ENCODE measurements around the gene IZUMO4.
"Not testable (repeated sequence)": the region's sequence is repeated elsewhere in the genome, so short reads cannot be mapped to it uniquely, and the experiment has no call there.

The IZUMO4 gene

GRCh38 chr19:2110822-2111221 is 14.1 kb downstream of the IZUMO4 start:
- DNase-seq = no peak

GRCh38 chr19:2111425-2111824 is 14.7 kb downstream of the IZUMO4 start:
- no peak for DNase-seq

- no peak for DNase-seq
Observed at GRCh38 chr19:2111886-2112285, 15.2 kb downstream of the IZUMO4 start.

GRCh38 chr19:2112516-2113320 is 16.0 kb downstream of the IZUMO4 start:
- DNase-seq = no peak

GRCh38 chr19:2113439-2114211 is 16.9 kb downstream of the IZUMO4 start:
- no peak for DNase-seq

- no peak for DNase-seq
Observed at GRCh38 chr19:2114218-2114617, 17.5 kb downstream of the IZUMO4 start.

- no peak for DNase-seq
Observed at GRCh38 chr19:2114821-2115220, 18.1 kb downstream of the IZUMO4 start.

GRCh38 chr19:2115324-2115723 is 18.6 kb downstream of the IZUMO4 start:
- no peak for DNase-seq

GRCh38 chr19:2115911-2116426 is 19.3 kb downstream of the IZUMO4 start:
- no peak for DNase-seq

- DNase-seq = no peak
Observed at GRCh38 chr19:2116507-2116906, 19.8 kb downstream of the IZUMO4 start.

GRCh38 chr19:2117215-2117960 is 20.7 kb downstream of the IZUMO4 start:
- no peak for DNase-seq

- no peak for DNase-seq
Observed at GRCh38 chr19:2118438-2118837, 21.7 kb downstream of the IZUMO4 start.

GRCh38 chr19:2119921-2120785 is 23.4 kb downstream of the IZUMO4 start:
- no peak for DNase-seq

GRCh38 chr19:2120821-2121220 is 24.1 kb downstream of the IZUMO4 start:
- DNase-seq = no peak

- DNase-seq = no peak
Observed at GRCh38 chr19:2121416-2122051, 24.8 kb downstream of the IZUMO4 start.

GRCh38 chr19:2122251-2122650 is 25.5 kb downstream of the IZUMO4 start:
- no peak for DNase-seq

- no peak for DNase-seq
Observed at GRCh38 chr19:2122982-2123381, 26.3 kb downstream of the IZUMO4 start.

- no peak for DNase-seq
Observed at GRCh38 chr19:2123682-2124387, 27.1 kb downstream of the IZUMO4 start.

- DNase-seq = no peak
Observed at GRCh38 chr19:2126879-2127518, 30.3 kb downstream of the IZUMO4 start.

- DNase-seq = no peak
Observed at GRCh38 chr19:2127758-2128157, 31.0 kb downstream of the IZUMO4 start.

- DNase-seq = not testable (repeated sequence)
Observed at GRCh38 chr19:2128252-2128651, 31.5 kb downstream of the IZUMO4 start.

Data from activated CD4-positive, alpha-beta T cell treated with anti-CD3 and anti-CD28 coated beads for 4 hours (primary cell).